Glutamatergic neuron (in vitro differentiated cells): ENCODE results near the gene MLXIP. TPM values are rescaled to one million over a fixed set of nuclear protein-coding genes. Genes with fewer than 3 reads are reported as not detected.
A peak's percentile ranks its signal among the peaks of the same experiment; 100 is the strongest.

Source experiments
- DNase-seq: peaks from one replicate; pipeline ENCODE4 v3.0.0; 2022
- H3K27ac Mint-ChIP-seq: one replicate; pipeline ENCODE4 v1.8.0; 2020; ENCODE audit warnings: mild to moderate bottlenecking, mixed read lengths, inconsistent platforms; ENCODE audit not compliant: unreplicated experiment
- H3K27me3 Mint-ChIP-seq: one replicate; pipeline ENCODE4 v1.8.0; 2020; ENCODE audit warnings: mild to moderate bottlenecking, moderate library complexity, mixed read lengths, inconsistent platforms; ENCODE audit not compliant: unreplicated experiment
- H3K36me3 Mint-ChIP-seq: one replicate; pipeline ENCODE4 v1.8.0; 2020; ENCODE audit warnings: mild to moderate bottlenecking, mixed read lengths, inconsistent platforms; ENCODE audit not compliant: unreplicated experiment
- H3K4me1 Mint-ChIP-seq: one replicate; pipeline ENCODE4 v1.8.0; 2020; ENCODE audit warnings: mild to moderate bottlenecking, low read depth, mixed read lengths, inconsistent platforms; ENCODE audit not compliant: unreplicated experiment
- H3K4me3 Mint-ChIP-seq: one replicate; pipeline ENCODE4 v1.8.0; 2020; ENCODE audit warnings: mild to moderate bottlenecking, mixed read lengths, inconsistent platforms; ENCODE audit not compliant: unreplicated experiment
- H3K9me3 Mint-ChIP-seq: one replicate; pipeline ENCODE4 v1.8.0; 2020; ENCODE audit warnings: mild to moderate bottlenecking, moderate library complexity, mixed read lengths, inconsistent platforms; ENCODE audit not compliant: unreplicated experiment
- CTCF ChIP-seq: fragments of 200-600 bp; sonication (generic); IDR thresholded peaks from one replicate; pipeline ENCODE4 v1.5.0; 2021; ENCODE audit not compliant: partially characterized antibody, unreplicated experiment
- total RNA-seq: library from RNA; stranded (reverse); fragmentation: NEBNext Ultra II Directional; extraction: Animal tissue kit (Norgen Biotek cat#: 25700); gene quantifications from one replicate; pipeline ENCODE4 v1.2.1, GENCODE V29; 2021; ENCODE audit not compliant: unreplicated experiment

The MLXIP gene
- total RNA-seq, 1 donor from 2014 or later, result 120 TPM

GRCh38 chr12:122123761-122124145 lies 45.2 kb downstream of the MLXIP start:
- Mint-ChIP-seq H3K27me3 (peaks cover 11% of the 10 kb centered on the region), H3K36me3 (no peaks in the 10 kb centered on the region), H3K9me3 (peaks cover 4% of the 10 kb centered on the region), H3K27ac (peak overlapping the region; percentile 10), H3K4me1 (peaks cover 25% of the 10 kb centered on the region), H3K4me3 (no peak overlapping the region)
- DNase-seq, result no peak
- no peak for TF ChIP-seq CTCF

GRCh38 chr12:122124370-122124769 lies 45.8 kb downstream of the MLXIP start:
- Mint-ChIP-seq H3K9me3 (peaks cover 4% of the 10 kb centered on the region), H3K36me3 (no peaks in the 10 kb centered on the region), H3K27me3 (peaks cover 11% of the 10 kb centered on the region), H3K4me3 (no peak overlapping the region), H3K27ac (no peak overlapping the region), H3K4me1 (peaks cover 25% of the 10 kb centered on the region)
- DNase-seq, result no peak
- no peak for TF ChIP-seq CTCF

GRCh38 chr12:122125452-122126341 lies 47.1 kb downstream of the MLXIP start:
- Mint-ChIP-seq H3K9me3 (peaks cover 4% of the 10 kb centered on the region), H3K27ac (no peak overlapping the region), H3K27me3 (peaks cover 11% of the 10 kb centered on the region), H3K4me1 (peaks cover 25% of the 10 kb centered on the region), H3K4me3 (no peak overlapping the region), H3K36me3 (no peaks in the 10 kb centered on the region)
- TF ChIP-seq CTCF, result no peak
- no peak for DNase-seq

GRCh38 chr12:122126342-122126635 lies 47.7 kb downstream of the MLXIP start:
- Mint-ChIP-seq H3K27ac (no peak overlapping the region), H3K9me3 (peaks cover 7% of the 10 kb centered on the region), H3K27me3 (peaks cover 11% of the 10 kb centered on the region), H3K4me1 (peaks cover 25% of the 10 kb centered on the region), H3K36me3 (no peaks in the 10 kb centered on the region), H3K4me3 (no peak overlapping the region)
- TF ChIP-seq CTCF, result no peak
- no peak for DNase-seq
